NCI-H2171 treated with DMSO at 0.1 percent for 48 hours (cell line): Measurements from ENCODE around the gene LAMA4.

Experiments
- DNase-seq: peaks from one replicate; lab custom pipeline; 2025; lab: John Stamatoyannopoulos, UW

LAMA4 gene

GRCh38 chr6:112272799-112273198 is 18.4 kb upstream of the LAMA4 start:
- DNase-seq: no peak

- no peak for DNase-seq
Measured at GRCh38 chr6:112270756-112271155, 16.4 kb upstream of the LAMA4 start.

- DNase-seq: no peak
Measured at GRCh38 chr6:112269979-112270566, 15.7 kb upstream of the LAMA4 start.

GRCh38 chr6:112269114-112269513 is 14.7 kb upstream of the LAMA4 start:
- no peak for DNase-seq

- no peak for DNase-seq
Measured at GRCh38 chr6:112268654-112269053, 14.3 kb upstream of the LAMA4 start.

- no peak for DNase-seq
Measured at GRCh38 chr6:112268019-112268418, 13.7 kb upstream of the LAMA4 start.

GRCh38 chr6:112266331-112266730 is 12.0 kb upstream of the LAMA4 start:
- DNase-seq: no peak

GRCh38 chr6:112259337-112259675 is 4.9 kb upstream of the LAMA4 start:
- no peak for DNase-seq

GRCh38 chr6:112258642-112259336 is 4.4 kb upstream of the LAMA4 start:
- DNase-seq: no peak

GRCh38 chr6:112257178-112257855 is 3.0 kb upstream of the LAMA4 start:
- DNase-seq: no peak

GRCh38 chr6:112254921-112255320 is 554 bp upstream of the LAMA4 start:
- no peak for DNase-seq

GRCh38 chr6:112253498-112253840 is 898 bp downstream of the LAMA4 start:
- DNase-seq: no peak

GRCh38 chr6:112252571-112253497 is 1.5 kb downstream of the LAMA4 start:
- DNase-seq: no peak

- no peak for DNase-seq
Measured at GRCh38 chr6:112251171-112251875, 3.0 kb downstream of the LAMA4 start.

- no peak for DNase-seq
Measured at GRCh38 chr6:112249489-112249888, 4.9 kb downstream of the LAMA4 start.

- DNase-seq: no peak
Measured at GRCh38 chr6:112247275-112247674, 7.1 kb downstream of the LAMA4 start.

GRCh38 chr6:112245511-112246203 is 8.7 kb downstream of the LAMA4 start:
- no peak for DNase-seq

- no peak for DNase-seq
Measured at GRCh38 chr6:112243861-112244827, 10.2 kb downstream of the LAMA4 start.

- no peak for DNase-seq
Measured at GRCh38 chr6:112241820-112242429, 12.4 kb downstream of the LAMA4 start.

- peak; percentile 40 for DNase-seq
Measured at GRCh38 chr6:112237595-112237994, 16.8 kb downstream of the LAMA4 start.
